GM18870 (cell line): ENCODE results near the gene MINK1.
"Not testable (repeated sequence)": the region's sequence is repeated elsewhere in the genome, so short reads cannot be mapped to it uniquely, and the experiment has no call there.

Source experiments
- ATAC-seq: cut with Tn5 transposase; IDR thresholded peaks from one replicate; pipeline ENCODE4 v1.9.1; 2021; ENCODE audit warnings: moderate library complexity; ENCODE audit not compliant: unreplicated experiment

Gene MINK1

DNA sequence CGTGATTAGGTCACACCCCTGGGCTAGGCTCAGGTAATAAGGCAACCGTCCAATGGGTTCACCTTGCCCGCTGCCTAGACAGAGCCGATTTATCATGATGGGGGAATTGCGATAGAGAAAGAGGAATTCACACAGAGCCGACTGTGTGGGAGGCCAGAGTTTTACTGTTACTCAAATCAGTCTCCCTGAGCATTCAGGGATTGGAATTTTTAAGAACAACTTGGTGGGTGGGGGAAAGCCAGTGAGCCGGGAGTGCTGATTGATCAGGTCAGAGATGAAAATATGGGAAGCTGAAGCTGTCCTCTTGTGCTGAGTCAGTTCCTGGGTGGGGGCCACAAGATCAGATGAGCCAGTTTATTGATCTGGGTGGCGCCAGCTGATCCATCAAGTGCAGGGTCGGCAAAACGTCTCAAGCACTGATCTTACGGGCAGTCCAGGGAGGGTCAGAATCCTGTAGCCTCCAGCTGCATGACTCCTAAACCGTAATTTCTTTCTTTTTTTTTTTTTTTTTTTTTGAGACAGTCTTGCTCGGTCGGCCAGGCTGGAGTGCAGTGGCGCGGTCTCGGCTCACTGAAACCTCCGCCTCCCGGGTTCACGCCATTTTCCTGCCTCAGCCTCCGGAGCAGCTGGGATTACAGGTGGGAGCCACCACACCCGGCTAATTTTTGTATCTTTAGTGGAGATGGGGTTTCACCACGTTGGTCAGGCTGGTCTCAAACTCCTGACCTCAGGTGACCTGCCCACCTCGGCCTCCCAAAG is 93.6 kb downstream of the MINK1 start:
- not testable (repeated sequence) for ATAC-seq

DNA sequence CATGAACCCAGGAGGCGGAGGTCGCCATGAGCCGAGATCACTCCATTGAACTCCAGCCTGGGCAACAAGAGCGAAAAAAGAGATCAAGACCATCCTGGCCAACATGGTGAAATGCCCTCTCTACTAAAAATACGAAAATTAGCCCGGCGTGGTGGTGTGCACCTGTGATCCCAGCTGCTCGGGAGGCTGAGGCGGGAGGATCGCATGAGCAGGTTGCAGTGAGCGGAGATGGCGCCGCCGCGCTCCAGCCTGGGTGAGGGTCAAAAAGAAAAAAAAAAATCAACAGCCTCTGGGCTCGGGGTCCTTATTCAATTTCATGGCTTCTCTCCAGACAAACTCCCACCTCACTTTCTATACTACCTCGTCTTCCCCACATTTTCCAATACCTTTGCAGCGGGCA is 95.7 kb downstream of the MINK1 start:
- ATAC-seq, result no peak

DNA sequence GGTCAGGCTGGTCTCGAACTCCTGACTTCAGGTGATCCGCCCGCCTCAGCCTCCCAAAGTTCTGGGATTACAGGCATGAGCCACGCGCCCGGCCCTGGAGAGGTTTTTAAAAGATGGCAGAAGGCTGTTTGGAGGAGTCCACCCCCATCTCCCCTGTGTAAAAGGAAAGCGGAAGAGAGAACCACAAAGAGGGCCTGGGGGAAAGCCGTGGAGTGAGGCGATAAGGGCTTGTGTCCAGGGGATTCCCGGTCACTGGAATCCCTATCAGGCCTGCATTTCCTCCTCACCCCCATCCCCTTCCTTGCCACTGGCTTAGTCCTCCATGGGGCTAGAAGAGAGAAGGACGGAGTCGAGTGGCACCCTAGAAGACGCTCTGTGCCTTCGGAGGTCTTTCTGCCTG is 98.8 kb downstream of the MINK1 start, which contains the start of gene GP1BA:
GP1BA (plus strand) TSS at position 315 of the 400 bp plus-strand sequence. CDS start 328 bp downstream, outside the sequence.
- ATAC-seq, result no peak

DNA sequence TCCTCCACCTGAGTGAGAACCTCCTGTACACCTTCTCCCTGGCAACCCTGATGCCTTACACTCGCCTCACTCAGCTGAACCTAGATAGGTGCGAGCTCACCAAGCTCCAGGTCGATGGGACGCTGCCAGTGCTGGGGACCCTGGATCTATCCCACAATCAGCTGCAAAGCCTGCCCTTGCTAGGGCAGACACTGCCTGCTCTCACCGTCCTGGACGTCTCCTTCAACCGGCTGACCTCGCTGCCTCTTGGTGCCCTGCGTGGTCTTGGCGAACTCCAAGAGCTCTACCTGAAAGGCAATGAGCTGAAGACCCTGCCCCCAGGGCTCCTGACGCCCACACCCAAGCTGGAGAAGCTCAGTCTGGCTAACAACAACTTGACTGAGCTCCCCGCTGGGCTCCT is 99.6 kb downstream of the MINK1 start:
- ATAC-seq, result no peak

GRCh38 chr17:4933646-4934045 is 100.5 kb downstream of the MINK1 start:
- no peak for ATAC-seq

DNA sequence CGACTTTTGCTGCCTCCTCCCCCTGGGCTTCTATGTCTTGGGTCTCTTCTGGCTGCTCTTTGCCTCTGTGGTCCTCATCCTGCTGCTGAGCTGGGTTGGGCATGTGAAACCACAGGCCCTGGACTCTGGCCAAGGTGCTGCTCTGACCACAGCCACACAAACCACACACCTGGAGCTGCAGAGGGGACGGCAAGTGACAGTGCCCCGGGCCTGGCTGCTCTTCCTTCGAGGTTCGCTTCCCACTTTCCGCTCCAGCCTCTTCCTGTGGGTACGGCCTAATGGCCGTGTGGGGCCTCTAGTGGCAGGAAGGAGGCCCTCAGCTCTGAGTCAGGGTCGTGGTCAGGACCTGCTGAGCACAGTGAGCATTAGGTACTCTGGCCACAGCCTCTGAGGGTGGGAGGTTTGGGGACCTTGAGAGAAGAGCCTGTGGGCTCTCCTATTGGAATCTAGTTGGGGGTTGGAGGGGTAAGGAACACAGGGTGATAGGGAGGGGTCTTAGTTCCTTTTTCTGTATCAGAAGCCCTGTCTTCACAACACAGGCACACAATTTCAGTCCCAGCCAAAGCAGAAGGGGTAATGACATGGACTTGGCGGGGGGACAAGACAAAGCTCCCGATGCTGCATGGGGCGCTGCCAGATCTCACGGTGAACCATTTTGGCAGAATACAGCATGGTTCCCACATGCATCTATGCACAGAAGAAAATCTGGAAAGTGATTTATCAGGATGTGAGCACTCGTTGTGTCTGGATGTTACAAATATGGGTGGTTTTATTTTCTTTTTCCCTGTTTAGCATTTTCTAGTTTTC is 101.2 kb downstream of the MINK1 start:
- no peak for ATAC-seq

GRCh38 chr17:4935650-4936049 is 102.5 kb downstream of the MINK1 start:
- ATAC-seq, result no peak

- ATAC-seq, result no peak
Observed at GRCh38 chr17:4936436-4936835, 103.3 kb downstream of the MINK1 start.

- no peak for ATAC-seq
Observed at GRCh38 chr17:4937553-4937952, 104.4 kb downstream of the MINK1 start.

DNA sequence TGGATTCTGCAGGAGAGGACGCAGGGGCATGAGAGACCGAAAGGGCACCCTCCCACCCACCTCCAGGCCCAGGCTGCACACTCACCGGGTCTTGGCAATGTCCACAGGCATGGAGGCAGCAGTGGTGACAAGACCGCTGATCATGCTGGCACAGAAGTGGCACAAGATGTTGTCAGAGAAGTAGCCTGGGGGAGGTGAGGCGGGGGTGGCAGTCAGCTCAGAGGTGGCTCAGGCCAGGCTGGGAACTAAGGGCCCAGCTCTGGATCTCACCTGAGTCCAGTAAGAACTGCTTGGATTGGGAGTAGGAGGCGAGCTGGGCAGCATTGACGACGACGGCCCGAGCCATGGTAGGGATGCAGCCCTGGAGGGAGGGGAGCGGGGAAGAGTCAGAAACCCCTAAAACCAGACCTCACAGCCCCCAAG is 104.9 kb downstream of the MINK1 start:
- ATAC-seq, result no peak

DNA sequence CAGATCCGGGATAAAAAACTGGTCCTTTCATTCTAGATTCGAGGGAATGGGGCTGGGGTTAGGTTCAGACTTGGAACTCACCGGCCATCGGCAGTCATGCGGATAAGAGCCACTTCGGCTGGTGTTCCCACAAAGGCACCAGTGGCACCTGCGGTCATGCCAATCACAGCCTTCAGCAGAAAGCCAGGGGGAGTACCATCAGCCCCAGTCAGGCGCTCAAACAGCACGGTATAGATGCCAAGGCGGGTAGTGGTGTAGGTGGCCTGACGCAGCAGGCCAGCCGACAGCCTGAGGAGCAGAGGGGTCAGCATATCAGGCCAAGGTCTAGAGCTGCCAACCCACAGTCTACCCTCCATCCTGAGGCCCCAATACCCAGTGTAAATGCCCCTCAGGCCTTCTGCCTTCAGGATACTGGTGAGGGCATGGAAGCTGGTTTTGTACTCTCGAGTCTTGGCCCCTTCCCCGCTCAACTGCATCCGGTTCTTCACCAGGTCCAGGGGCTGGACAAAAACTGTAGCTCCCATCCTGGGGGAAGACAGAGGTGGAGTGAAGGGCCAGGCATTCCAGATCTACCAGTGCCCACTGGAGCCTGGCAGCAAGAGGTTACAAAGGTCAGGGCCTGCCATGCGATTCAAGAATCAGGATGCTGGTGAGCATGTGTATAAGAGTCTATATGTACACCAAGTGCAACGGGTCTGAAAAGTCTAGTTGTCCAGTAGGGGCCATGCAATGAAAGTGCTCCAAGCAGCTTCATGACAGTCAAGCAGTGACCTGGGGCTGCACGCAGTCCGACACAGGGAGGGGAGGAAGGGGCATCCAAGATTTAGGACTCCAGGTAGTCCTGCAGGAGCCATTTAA is 105.8 kb downstream of the MINK1 start:
- ATAC-seq, result no peak

- peak; percentile 10 for ATAC-seq
Observed at GRCh38 chr17:4939546-4939795, 106.3 kb downstream of the MINK1 start.

DNA sequence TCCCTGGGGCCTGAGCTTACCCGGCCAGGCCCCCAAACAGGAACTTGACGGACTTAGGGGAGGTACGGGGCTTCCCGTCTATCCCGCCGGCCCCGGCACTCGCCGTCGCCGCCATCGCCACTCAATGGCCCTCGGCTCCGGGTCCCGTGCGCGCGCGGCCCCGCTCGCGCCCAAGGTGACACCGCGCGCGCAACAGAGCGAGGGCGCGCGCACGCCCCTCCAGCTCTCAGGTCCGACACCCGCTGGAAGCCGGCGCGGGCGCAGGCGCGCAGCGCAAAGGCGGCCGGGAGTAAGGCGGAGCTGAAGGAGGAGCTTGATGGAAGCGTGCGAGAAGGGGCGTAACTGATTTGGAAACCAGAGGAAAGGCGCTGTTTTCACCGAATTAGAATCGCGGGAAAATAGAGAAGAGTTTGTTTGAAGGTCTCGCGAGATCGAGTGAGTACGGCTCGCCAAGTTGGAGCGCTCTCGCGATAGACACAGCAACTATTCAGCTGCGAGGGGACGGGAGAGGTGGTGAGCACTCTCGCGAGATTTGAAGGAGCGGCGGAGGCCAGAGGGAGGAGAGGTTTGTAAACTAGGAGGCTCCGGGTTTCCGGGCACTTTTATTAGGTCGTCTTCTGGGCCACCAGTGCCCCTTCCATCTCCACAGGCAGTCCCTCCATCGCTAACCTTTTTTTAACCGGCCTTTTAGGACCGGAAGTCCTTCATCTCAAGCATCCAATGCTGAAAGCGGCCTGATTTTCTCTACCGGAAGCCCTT is 106.8 kb downstream of the MINK1 start, which contains the start of the genes RNF167 and SLC25A11:
RNF167 (plus strand) TSS at position 473 of the 759 bp plus-strand sequence. CDS start 642 bp downstream, outside the sequence.
SLC25A11 (minus strand) TSS at position 251 of the 759 bp plus-strand sequence; CDS start at position 115, 136 bp downstream.
- ATAC-seq, result peak; percentile 81

DNA sequence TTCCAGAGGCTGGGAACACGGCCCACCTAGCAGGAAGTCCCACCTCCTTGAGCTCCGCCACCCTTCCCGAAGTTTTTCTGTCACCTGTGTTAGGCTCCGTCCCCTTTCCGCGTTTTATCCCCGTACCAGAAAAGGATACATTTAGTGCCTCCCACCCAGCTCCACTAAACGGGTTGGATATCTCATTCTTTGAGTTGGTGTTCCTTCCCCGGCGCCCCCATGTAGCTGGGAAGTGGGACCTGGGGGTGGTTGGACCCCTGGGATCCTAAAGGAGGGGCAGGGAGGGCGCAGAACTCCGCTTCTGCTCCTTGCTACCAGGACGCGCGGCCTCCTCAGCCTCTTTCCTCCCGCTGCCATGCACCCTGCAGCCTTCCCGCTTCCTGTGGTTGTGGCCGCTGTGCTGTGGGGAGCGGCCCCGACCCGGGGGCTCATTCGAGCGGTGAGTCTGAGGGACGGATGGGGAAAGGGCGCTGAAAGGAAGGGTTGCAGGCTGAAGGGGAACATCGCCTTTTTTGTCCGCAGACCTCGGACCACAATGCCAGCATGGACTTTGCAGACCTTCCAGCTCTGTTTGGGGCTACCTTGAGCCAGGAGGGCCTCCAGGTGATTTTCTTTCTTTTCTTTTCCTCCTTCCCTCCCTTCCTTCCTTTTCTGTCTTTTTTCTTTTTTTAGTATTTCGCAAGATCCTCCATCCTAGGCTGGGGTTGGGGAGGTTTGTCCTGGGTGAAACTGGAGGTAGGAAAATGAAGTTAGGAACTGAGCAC is 107.6 kb downstream of the MINK1 start:
- no peak for ATAC-seq

GRCh38 chr17:4941319-4941610 is 108.1 kb downstream of the MINK1 start:
- ATAC-seq, result no peak

DNA sequence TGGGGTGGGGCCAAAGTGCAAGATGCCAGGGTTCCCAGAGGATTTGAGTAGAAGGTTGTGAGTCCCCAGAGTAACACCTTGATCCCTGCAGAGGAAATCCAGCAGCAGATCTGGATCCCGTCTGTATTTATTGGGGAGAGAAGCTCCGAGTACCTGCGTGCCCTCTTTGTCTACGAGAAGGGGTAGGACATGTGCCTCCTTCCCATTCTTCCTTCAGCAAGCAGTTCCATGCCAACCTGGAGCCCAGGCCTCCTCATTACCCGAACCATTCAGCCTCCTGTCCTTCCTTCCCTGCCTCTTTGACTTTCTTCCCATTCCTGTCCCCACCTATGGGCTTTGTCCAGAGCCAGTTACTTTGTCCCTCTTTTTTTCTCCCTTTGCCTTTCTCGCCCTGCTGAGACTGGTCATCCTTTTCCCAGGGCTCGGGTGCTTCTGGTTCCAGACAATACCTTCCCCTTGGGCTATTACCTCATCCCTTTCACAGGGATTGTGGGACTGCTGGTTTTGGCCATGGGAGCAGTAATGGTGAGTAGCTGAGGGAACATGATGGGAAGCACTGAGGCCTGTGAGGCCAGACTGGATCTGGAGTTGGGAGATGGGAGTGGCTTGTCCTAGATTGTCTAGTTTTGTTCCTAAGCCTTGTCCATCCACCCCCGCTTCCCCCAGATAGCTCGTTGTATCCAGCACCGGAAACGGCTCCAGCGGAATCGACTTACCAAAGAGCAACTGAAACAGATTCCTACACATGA is 109.8 kb downstream of the MINK1 start:
- ATAC-seq, result no peak

DNA sequence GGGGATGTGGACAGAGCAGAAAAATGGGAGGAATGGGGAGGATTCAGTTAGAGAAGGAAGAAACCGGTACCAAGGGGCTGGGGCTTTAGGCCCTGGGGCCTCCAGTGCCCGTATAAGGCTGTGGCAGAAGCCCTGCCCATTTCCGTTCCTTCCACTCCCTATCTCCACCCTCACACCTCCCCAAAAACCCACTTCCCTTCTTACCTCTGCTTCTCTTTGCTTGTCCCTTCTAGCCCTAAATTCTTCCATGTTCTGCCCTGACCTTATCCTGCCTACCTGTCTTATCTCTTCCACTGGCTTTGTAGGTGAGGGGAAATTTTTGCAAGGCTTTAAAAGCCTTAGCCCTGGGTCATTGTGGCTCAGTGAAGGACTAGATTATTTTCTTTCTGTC is 111.0 kb downstream of the MINK1 start:
- ATAC-seq, result no peak

GRCh38 chr17:4944554-4945175 is 111.5 kb downstream of the MINK1 start:
- ATAC-seq, result no peak
